A549 treated with CpdA at 1 μM for 4 hours (cell line): ENCODE measurements around the gene CMA1. TPM values are rescaled to one million over a fixed set of nuclear protein-coding genes. Genes with fewer than 3 reads are reported as not detected.

Source experiments
- total RNA-seq: library from RNA; stranded (reverse); fragments of 200-300 nt; extraction: Qiagen RNA extraction; gene quantifications from 5 replicates; pipeline ENCODE4 v1.2.3, GENCODE V29; 2022; ENCODE audit warnings: low read depth

CMA1 gene
- total RNA-seq: not detected in 5 replicates

GRCh38 chr14:24508155-24508840 lies at the start of gene CMA1:
Gene CMA1 (minus strand): TSS chr14:24508265. CDS start chr14:24508235, 30 bp downstream.

Other genes starting within 250 kb of the CMA1 start
- 0.48 to 1.2 TPM (median 1.2 TPM) in 5 replicates for gene TGM1, start 245.1 kb downstream of the CMA1 start, total RNA-seq
- gene RABGGTA, start 236.7 kb downstream of the CMA1 start, total RNA-seq: 15.9 to 17.8 TPM (median 17.5 TPM) in 5 replicates
- 10.3 to 13.4 TPM (median 11.5 TPM) in 5 replicates for gene DHRS1, start 208.5 kb downstream of the CMA1 start, total RNA-seq
- gene NOP9, start 208.4 kb downstream of the CMA1 start, total RNA-seq: 15.1 to 19.5 TPM (median 18.5 TPM) in 5 replicates
- 0.18 to 0.50 TPM (median 0.32 TPM) in 5 replicates for gene CIDEB, start 200.3 kb downstream of the CMA1 start, total RNA-seq
- 2.9 to 7.2 TPM (median 3.7 TPM) in 5 replicates for gene LTB4R2, start 198.1 kb downstream of the CMA1 start, total RNA-seq
- 5.3 to 7.0 TPM (median 6.2 TPM) in 5 replicates for gene LTB4R, start 196.8 kb downstream of the CMA1 start, total RNA-seq
- gene ADCY4, start 173.2 kb downstream of the CMA1 start, total RNA-seq: not detected in 5 replicates
- not detected in 5 replicates for gene RIPK3, start 168.3 kb downstream of the CMA1 start, total RNA-seq
- gene NFATC4, start 140.1 kb downstream of the CMA1 start, total RNA-seq: 0.07 to 0.40 TPM (median 0.22 TPM) in 5 replicates
- gene NYNRIN, start 109.3 kb downstream of the CMA1 start, total RNA-seq: 0.13 to 0.48 TPM (median 0.16 TPM) in 5 replicates
- gene CBLN3, start 78.6 kb downstream of the CMA1 start, total RNA-seq: 1.3 to 1.6 TPM (median 1.5 TPM) in 5 replicates
- 25.0 to 31.2 TPM (median 29.2 TPM) in 5 replicates for gene KHNYN, start 78.3 kb downstream of the CMA1 start, total RNA-seq
- gene SDR39U1, start 65.5 kb downstream of the CMA1 start, total RNA-seq: 33.4 to 54.6 TPM (median 51.3 TPM) in 5 replicates
- not detected in 5 replicates for gene CTSG, start 68.0 kb upstream of the CMA1 start, total RNA-seq
- gene GZMH, start 101.4 kb upstream of the CMA1 start, total RNA-seq: not detected in 5 replicates
- gene GZMB, start 125.9 kb upstream of the CMA1 start, total RNA-seq: not detected in 5 replicates